OCI-LY1 (cell line): ENCODE data around the gene NXPE2.

Source experiments
- H2AFZ ChIP-seq: fragments of 200-600 bp; sonication (generic), shearing (Covaris generic); 2 replicates; pipeline ENCODE4 v1.6.0; 2014; ENCODE audit warnings: antibody characterized with exemption, mild to moderate bottlenecking, low read length
- H3F3A ChIP-seq: fragments of 200-600 bp; sonication (generic), shearing (Covaris generic); 2 replicates; pipeline ENCODE4 v1.6.0; 2014; ENCODE audit warnings: mild to moderate bottlenecking, antibody characterized with exemption, low read length, moderate library complexity; ENCODE audit not compliant: insufficient read depth
- H3K27ac ChIP-seq: fragments of 200-600 bp; sonication (generic); 2 replicates; pipeline ENCODE4 v1.5.1; 2014; ENCODE audit warnings: low read length, mixed run types, mild to moderate bottlenecking, low read depth; ENCODE audit not compliant: poor library complexity, severe bottlenecking
- H3K27me3 ChIP-seq: fragments of 200-600 bp; sonication (generic); 2 replicates; pipeline ENCODE4 v1.6.0; 2014; ENCODE audit warnings: antibody characterized with exemption, mild to moderate bottlenecking, low read length, moderate library complexity; ENCODE audit not compliant: insufficient read depth
- H3K36me3 ChIP-seq: fragments of 200-600 bp; sonication (generic); 2 replicates; pipeline ENCODE4 v1.6.1; 2014; ENCODE audit warnings: mild to moderate bottlenecking, antibody characterized with exemption, low read length, moderate library complexity, mixed read lengths; ENCODE audit not compliant: insufficient read depth
- H3K4me1 ChIP-seq: fragments of 200-600 bp; sonication (generic); 2 replicates; pipeline ENCODE4 v1.5.1; 2014; ENCODE audit warnings: mild to moderate bottlenecking, low read length, moderate library complexity; ENCODE audit not compliant: insufficient read depth, severe bottlenecking
- H3K4me2 ChIP-seq: fragments of 200-600 bp; sonication (generic), shearing (Covaris generic); 2 replicates; pipeline ENCODE4 v1.6.1; 2014; ENCODE audit warnings: low read length
- H3K4me3 ChIP-seq: fragments of 200-600 bp; sonication (generic); 2 replicates; pipeline ENCODE4 v1.5.1; 2014; ENCODE audit warnings: low read length, low read depth, mild to moderate bottlenecking, mixed read lengths; ENCODE audit not compliant: poor library complexity, severe bottlenecking
- H3K79me2 ChIP-seq: fragments of 200-600 bp; shearing (Covaris generic); 2 replicates; pipeline ENCODE4 v1.6.1; 2016; ENCODE audit warnings: mixed run types, low read length, mixed read lengths; ENCODE audit not compliant: insufficient read depth
- H3K9ac ChIP-seq: fragments of 200-600 bp; sonication (generic), shearing (Covaris generic); 2 replicates; pipeline ENCODE4 v1.6.1; 2014; ENCODE audit warnings: mild to moderate bottlenecking, low read length, mixed read lengths
- H3K9me2 ChIP-seq: fragments of 200-600 bp; sonication (generic), shearing (Covaris generic); 2 replicates; pipeline ENCODE4 v1.6.1; 2014; ENCODE audit warnings: low read depth, mild to moderate bottlenecking, low read length, mixed read lengths
- H3K9me3 ChIP-seq: fragments of 200-600 bp; shearing (Covaris generic); 2 replicates; pipeline ENCODE4 v1.6.1; 2014; ENCODE audit warnings: low read length, mixed read lengths
- H4K20me1 ChIP-seq: fragments of 200-600 bp; sonication (generic), shearing (Covaris generic); 2 replicates; pipeline ENCODE4 v1.6.0; 2016; ENCODE audit warnings: mild to moderate bottlenecking, low read length; ENCODE audit not compliant: insufficient read depth
- EZH2 ChIP-seq: fragments of 200-600 bp; sonication (generic), shearing (Covaris generic); IDR thresholded peaks from 2 replicates; pipeline ENCODE4 v1.8.0; 2017; ENCODE audit warnings: borderline replicate concordance, mixed run types, mild to moderate bottlenecking, antibody characterized with exemption, low read length, moderate library complexity, mixed read lengths
- TF ChIP-seq, protein P1 (sequence below): fragments of 200-600 bp; sonication (generic), shearing (Covaris generic); IDR thresholded peaks from 2 replicates; pipeline ENCODE4 v1.5.1; 2017; ENCODE audit warnings: mild to moderate bottlenecking, antibody characterized with exemption, low read length, moderate library complexity, mixed read lengths

NXPE2 gene

GRCh38 chr11:114679505-114679904 is 1.2 kb downstream of the NXPE2 start:
- H3K9ac ChIP-seq = no peak overlapping the region
- H3K4me3 ChIP-seq = no peak overlapping the region
- H3K27ac ChIP-seq = no peak overlapping the region
- no peaks in the 10 kb centered on the region for H4K20me1 ChIP-seq
- H3K4me2 ChIP-seq = no peak overlapping the region
- H2AFZ ChIP-seq = no peak overlapping the region
- no peaks in the 10 kb centered on the region for H3K27me3 ChIP-seq
- no peaks in the 10 kb centered on the region for H3K79me2 ChIP-seq
- H3F3A ChIP-seq = no peaks in the 10 kb centered on the region
- H3K9me2 ChIP-seq = no peaks in the 10 kb centered on the region
- H3K36me3 ChIP-seq = no peaks in the 10 kb centered on the region
- TF ChIP-seq, protein P1, sequence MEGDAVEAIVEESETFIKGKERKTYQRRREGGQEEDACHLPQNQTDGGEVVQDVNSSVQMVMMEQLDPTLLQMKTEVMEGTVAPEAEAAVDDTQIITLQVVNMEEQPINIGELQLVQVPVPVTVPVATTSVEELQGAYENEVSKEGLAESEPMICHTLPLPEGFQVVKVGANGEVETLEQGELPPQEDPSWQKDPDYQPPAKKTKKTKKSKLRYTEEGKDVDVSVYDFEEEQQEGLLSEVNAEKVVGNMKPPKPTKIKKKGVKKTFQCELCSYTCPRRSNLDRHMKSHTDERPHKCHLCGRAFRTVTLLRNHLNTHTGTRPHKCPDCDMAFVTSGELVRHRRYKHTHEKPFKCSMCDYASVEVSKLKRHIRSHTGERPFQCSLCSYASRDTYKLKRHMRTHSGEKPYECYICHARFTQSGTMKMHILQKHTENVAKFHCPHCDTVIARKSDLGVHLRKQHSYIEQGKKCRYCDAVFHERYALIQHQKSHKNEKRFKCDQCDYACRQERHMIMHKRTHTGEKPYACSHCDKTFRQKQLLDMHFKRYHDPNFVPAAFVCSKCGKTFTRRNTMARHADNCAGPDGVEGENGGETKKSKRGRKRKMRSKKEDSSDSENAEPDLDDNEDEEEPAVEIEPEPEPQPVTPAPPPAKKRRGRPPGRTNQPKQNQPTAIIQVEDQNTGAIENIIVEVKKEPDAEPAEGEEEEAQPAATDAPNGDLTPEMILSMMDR = no peak
- TF ChIP-seq EZH2 = no peak
- no peaks in the 10 kb centered on the region for H3K9me3 ChIP-seq
- H3K4me1 ChIP-seq = no peaks in the 10 kb centered on the region

DNA sequence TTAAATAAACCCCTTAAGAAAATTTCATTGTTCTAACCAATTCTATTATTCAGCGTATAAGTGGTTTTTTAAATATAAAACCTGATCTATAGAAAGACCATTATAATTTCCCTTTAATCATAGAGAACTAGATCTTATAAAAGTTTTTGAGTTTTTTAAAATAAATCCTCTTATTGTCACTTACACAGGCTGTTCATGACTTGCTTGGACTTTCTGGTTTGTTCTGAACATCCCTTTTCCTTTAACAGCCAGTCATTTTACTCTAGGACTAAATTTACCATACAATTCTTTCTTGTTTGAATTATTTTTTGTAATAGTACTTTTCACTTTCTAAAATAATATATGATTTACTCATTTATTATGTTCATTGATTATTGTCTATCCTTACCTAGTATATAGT is 4.7 kb downstream of the NXPE2 start:
- no peak overlapping the region for H3K27ac ChIP-seq
- H3K27me3 ChIP-seq = no peaks in the 10 kb centered on the region
- no peak overlapping the region for H3K4me2 ChIP-seq
- no peaks in the 10 kb centered on the region for H3K79me2 ChIP-seq
- H3K9me3 ChIP-seq = no peaks in the 10 kb centered on the region
- H3K9ac ChIP-seq = no peak overlapping the region
- no peaks in the 10 kb centered on the region for H3F3A ChIP-seq
- H4K20me1 ChIP-seq = no peaks in the 10 kb centered on the region
- H3K4me3 ChIP-seq = no peak overlapping the region
- TF ChIP-seq EZH2 = no peak
- TF ChIP-seq, protein P1 = no peak
- no peaks in the 10 kb centered on the region for H3K36me3 ChIP-seq
- no peak overlapping the region for H2AFZ ChIP-seq
- no peaks in the 10 kb centered on the region for H3K9me2 ChIP-seq
- no peaks in the 10 kb centered on the region for H3K4me1 ChIP-seq

GRCh38 chr11:114684636-114685035 is 6.3 kb downstream of the NXPE2 start:
- no peak for TF ChIP-seq EZH2
- TF ChIP-seq, protein P1 = no peak
- Histone ChIP-seq H3K9me2 (no peaks in the 10 kb centered on the region), H3K9me3 (no peaks in the 10 kb centered on the region), H3K4me1 (no peaks in the 10 kb centered on the region), H3K4me2 (no peak overlapping the region), H3K36me3 (no peaks in the 10 kb centered on the region), H3F3A (no peaks in the 10 kb centered on the region), H2AFZ (no peak overlapping the region), H3K79me2 (no peaks in the 10 kb centered on the region), H3K9ac (no peak overlapping the region), H3K4me3 (no peak overlapping the region), H3K27ac (no peak overlapping the region), H4K20me1 (no peaks in the 10 kb centered on the region), H3K27me3 (no peaks in the 10 kb centered on the region)
